Fibroblast of mammary gland (primary cell): ENCODE measurements around the gene TSPAN15.

Experiments used
- DNase-seq: peaks from one replicate; pipeline ENCODE4 v3.0.0-alpha.2; 2010; ENCODE audit warnings: low read depth
- H3K4me3 ChIP-seq: 2 replicates; pipeline ENCODE4 v1.5.1; 2011; ENCODE audit warnings: low read depth, mild to moderate bottlenecking, low read length, moderate library complexity; ENCODE audit not compliant: control insufficient read depth
- TF ChIP-seq, protein P1 (sequence below): conservative IDR thresholded peaks from 2 replicates; pipeline ENCODE4 v1.5.1; 2011; ENCODE audit warnings: low read depth, low read length, inconsistent platforms; ENCODE audit not compliant: control insufficient read depth, insufficient read depth

TSPAN15 gene

DNA sequence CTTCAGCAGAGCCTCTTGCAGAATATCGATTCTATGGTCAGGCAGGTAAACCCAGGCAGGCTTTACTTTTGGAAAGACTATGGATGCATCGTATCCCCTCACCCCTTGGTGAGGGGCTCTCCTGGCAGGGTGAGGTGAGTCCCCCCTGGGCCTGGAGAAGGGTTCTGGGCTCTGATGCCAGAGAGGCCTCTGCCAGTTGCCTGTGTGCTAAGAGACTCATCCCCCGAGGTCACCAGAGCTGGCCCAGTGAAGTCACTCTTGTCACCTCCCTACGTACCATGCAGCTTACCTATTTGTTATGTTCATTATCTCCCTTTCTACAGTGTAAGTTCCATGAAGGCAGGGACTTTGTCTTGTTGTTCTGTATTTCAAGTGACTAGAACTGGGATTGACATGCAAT, 51.3 kb downstream of the TSPAN15 start:
- H3K4me3 ChIP-seq, result no peak overlapping the region
- no peak for DNase-seq
- TF ChIP-seq, protein P1, sequence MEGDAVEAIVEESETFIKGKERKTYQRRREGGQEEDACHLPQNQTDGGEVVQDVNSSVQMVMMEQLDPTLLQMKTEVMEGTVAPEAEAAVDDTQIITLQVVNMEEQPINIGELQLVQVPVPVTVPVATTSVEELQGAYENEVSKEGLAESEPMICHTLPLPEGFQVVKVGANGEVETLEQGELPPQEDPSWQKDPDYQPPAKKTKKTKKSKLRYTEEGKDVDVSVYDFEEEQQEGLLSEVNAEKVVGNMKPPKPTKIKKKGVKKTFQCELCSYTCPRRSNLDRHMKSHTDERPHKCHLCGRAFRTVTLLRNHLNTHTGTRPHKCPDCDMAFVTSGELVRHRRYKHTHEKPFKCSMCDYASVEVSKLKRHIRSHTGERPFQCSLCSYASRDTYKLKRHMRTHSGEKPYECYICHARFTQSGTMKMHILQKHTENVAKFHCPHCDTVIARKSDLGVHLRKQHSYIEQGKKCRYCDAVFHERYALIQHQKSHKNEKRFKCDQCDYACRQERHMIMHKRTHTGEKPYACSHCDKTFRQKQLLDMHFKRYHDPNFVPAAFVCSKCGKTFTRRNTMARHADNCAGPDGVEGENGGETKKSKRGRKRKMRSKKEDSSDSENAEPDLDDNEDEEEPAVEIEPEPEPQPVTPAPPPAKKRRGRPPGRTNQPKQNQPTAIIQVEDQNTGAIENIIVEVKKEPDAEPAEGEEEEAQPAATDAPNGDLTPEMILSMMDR, result no peak

DNA sequence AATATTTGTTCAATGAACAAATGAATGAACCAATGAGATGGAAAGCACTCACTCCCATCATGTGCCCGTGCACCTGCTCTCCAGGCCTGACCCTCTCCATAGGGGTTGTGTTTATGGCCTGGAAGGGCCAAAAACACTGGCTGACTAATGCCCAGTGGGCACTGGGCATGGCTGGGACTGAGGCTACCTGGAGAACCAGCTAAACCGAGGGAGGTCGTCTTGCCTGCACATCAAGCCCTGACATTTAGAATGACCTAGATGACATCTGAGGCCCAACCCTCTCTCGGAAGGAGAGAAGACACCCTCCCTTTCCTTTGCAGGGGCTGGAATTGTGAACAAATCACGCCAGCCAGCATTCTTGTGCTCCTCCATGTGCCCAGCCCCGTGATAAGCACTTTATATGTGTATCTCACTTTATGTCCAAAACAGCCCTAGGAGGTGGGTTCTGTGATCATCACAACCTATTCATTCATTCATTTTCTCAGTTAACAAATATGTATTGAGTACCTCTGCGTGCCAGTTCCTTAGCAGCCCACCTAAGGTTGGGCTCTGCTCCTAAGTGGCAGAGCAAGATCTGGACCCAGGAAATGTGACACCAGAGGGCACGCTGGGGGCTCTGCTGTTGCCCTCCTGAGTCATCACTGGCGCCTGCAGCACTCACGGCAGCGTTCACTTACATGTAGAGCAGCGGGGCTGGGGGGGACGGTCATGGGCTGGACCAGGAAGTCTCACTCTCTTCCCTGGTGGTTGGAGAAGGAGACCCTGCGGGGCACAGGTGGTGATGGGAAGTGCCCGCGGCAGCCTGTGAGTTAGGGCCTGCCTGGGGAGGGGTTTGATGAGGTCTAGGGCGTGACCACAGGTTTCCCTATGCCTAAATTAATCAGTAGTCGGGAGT, 52.0 kb downstream of the TSPAN15 start:
- no peak overlapping the region for H3K4me3 ChIP-seq
- DNase-seq, result no peak
- TF ChIP-seq, protein P1, result no peak

DNA sequence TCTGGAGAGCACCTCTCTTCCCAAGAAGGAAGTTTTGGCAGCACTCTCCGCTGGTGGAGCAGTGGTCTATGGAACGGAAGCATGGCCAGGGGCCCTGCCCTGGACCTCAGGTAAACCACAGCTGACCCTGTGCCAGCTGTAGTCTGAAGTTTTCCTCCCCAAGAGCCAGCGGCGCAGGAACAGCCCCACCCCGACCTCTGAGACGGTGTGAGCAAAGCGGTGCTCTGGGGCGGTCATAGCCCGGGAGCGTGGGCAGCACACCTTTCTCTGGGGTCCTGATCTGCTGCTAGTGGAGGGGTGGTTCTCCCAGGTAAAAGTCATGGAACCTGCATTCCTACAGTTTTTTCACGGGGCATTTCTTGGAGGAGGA, 52.6 kb downstream of the TSPAN15 start:
- TF ChIP-seq, protein P1, result no peak
- no peak overlapping the region for H3K4me3 ChIP-seq
- no peak for DNase-seq

DNA sequence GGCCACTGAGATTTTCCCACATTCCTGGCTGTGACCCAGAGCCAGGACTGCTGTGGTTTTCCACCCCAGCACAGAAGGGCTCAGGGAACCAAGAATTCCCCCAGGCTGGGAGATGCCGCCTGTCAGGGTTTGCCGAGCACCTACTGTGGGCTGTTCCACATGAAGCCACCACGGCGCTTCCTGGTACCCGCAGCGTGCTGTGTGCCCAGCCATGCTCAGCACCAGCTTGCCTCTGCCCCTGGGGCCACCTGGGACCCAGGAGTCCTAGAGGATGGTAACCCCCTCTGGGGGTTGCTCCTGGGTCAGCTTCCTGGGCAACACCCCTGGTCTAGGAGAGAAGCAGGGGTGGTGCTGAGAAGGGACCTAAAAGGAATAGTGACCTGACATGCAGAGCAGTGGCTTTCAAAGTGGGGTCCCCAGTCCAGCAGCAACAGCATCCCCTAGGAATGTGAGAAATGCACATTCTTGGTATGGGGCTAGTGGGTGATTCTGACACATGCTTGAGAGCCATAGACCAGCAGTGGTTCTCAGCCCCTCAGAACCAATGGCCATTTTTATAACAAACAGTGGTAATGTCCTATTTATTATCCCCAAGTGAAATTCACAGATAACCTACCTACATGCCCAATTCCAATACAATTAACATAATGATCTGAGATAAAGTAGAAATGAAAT, 53.4 kb downstream of the TSPAN15 start:
- DNase-seq, result no peak
- TF ChIP-seq, protein P1, result no peak

DNA sequence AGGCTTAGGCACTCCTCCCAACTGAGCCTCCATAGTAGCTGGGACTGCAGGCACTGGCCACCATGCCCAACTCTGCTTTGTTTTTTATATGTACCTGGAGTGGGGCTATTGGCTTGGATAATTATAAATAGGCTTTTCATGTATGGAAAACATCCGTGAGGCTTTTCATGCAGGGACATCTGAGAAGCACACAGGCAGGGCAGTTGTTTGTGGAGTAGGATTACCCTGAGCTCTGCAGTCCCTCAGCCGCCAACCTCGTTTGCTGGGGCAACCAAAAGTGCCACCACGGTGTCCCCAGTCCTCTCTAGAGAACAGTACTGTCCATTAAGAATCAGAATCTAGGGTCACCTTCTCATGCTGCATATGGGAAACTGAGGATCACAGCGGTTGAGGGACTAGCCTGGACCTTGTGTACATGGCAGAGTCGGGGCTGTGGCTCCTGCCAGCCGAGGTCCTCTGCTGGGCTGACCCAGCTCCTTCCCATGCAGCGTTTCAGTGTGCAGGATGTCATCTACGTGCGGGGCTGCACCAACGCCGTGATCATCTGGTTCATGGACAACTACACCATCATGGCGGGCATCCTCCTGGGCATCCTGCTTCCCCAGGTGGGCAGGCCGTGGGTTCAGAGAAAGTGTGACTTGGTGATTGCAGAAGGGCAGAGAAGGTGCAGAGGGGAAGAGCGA, 54.5 kb downstream of the TSPAN15 start:
- TF ChIP-seq, protein P1, result no peak
- no peak for DNase-seq
- H3K4me3 ChIP-seq, result no peak overlapping the region

More for the DNA sequence above, 53.4 kb downstream of the TSPAN15 start:
- H3K4me3 ChIP-seq, result no peak overlapping the region

DNA sequence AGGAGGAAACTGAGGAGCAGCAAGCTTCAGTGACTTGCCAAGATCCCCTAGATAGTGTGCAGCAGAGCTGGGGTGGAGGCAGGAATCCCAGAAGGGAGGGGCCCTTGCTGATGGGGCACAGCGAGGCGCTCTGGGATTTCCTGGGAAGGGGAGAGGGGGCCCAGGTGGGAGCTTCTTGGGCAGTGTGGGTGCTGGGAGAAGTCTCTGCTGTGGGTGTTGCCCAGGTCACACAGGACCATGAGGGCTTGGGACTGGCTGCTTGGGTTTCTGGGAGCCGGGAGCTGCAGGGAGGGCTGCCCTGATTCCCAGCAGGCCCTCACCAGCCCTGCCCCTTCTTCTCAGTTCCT, 55.2 kb downstream of the TSPAN15 start:
- no peak for DNase-seq
- no peak overlapping the region for H3K4me3 ChIP-seq
- TF ChIP-seq, protein P1, result no peak
